ENCODE results near the gene LHFPL2. TPM values are rescaled to one million over a fixed set of nuclear protein-coding genes. Genes with fewer than 3 reads are reported as not detected.

The LHFPL2 gene
- total RNA-seq, 2 experiments from 2014 or later = 0.19 to 0.25 TPM

DNA sequence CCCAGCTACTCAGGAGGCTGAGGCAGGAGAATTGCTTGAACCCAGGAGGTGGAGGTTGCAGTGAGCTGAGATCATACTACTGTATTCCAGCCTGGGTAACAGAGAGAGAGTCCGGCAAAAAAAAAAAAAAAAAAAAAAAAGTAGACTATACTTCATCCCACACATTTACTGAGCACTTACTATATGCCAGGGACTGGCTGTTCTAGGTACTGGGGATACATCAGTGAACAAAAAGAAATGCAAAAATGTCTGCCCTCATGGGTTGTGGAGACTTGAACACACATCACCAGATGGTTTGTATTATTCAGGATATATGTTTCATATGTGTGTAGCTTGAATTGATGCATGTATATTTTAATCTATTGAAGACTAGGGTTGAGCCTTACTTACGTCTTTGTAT lies 2.9 kb upstream of the LHFPL2 start:
- no peaks in the 10 kb centered on the region for H3K36me3 Mint-ChIP-seq (ENCODE audit: low read depth)
- H3K27ac Mint-ChIP-seq = no peak overlapping the region
- POLR2A ChIA-PET = no interaction called here
- intact Hi-C loops (cut with DNase I, micrococcal nuclease) = no loop called here
- no peaks in the 10 kb centered on the region for H3K36me3 ChIP-seq (ENCODE audit: insufficient read depth, low read length)
- no peak overlapping the region for H3K4me3 ChIP-seq (ENCODE audit: low read length)
- no peak overlapping the region for H3K27ac ChIP-seq (ENCODE audit: low read depth in 1 of 2, low read length in 2 of 2)
- peaks cover 18% of the 10 kb centered on the region for H3K4me1 Mint-ChIP-seq (ENCODE audit: low read depth)
- DNase-seq = no peak
- TF ChIP-seq, protein P1, sequence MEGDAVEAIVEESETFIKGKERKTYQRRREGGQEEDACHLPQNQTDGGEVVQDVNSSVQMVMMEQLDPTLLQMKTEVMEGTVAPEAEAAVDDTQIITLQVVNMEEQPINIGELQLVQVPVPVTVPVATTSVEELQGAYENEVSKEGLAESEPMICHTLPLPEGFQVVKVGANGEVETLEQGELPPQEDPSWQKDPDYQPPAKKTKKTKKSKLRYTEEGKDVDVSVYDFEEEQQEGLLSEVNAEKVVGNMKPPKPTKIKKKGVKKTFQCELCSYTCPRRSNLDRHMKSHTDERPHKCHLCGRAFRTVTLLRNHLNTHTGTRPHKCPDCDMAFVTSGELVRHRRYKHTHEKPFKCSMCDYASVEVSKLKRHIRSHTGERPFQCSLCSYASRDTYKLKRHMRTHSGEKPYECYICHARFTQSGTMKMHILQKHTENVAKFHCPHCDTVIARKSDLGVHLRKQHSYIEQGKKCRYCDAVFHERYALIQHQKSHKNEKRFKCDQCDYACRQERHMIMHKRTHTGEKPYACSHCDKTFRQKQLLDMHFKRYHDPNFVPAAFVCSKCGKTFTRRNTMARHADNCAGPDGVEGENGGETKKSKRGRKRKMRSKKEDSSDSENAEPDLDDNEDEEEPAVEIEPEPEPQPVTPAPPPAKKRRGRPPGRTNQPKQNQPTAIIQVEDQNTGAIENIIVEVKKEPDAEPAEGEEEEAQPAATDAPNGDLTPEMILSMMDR (IDR thresholded peaks at IDR 0.05) = no peak
- CTCF ChIA-PET = interaction anchor here (0.7 kb wide), 1 partner anchor 35 kb away, joined by 4 read pairs; no protein-coding TSS in a partner anchor
- peaks cover 51% of the 10 kb centered on the region for H3K27me3 Mint-ChIP-seq
- no peaks in the 10 kb centered on the region for H3K9me3 Mint-ChIP-seq
- H3K27me3 ChIP-seq (ENCODE audit: control insufficient read depth in 1 of 2, insufficient read depth in 2 of 2, low read length in 2 of 2) = peaks cover 21 to 29% of the 10 kb centered on the region in 2 experiments
- no peak overlapping the region for H3K4me3 Mint-ChIP-seq
- H3K9me3 ChIP-seq (ENCODE audit: control insufficient read depth in 1 of 2, insufficient read depth in 1 of 2, low read length in 2 of 2) = peaks cover 0 to 5% of the 10 kb centered on the region in 2 experiments
- peaks cover 17% of the 10 kb centered on the region for H3K4me1 ChIP-seq (ENCODE audit: insufficient read depth, low read length)
- ATAC-seq (ENCODE audit: poor library complexity) = no peak

DNA sequence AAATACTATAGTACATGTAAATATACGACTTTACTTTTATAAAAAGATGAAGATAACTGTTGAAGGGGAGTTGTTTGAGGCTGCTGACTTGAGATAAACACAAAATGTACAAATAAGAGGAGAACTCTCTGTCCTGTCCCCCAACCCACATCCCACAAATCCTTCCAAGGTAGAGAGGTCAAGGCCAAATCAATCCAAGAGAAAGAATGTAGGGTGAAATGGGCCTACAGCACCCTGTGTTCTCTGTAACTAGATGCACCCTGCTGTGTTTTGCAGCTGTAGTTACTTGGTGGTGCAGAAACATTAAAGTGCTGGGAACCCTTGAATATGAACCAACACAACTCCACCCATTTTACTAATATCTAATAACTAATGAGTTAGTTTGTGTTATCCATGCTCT lies 2.0 kb upstream of the LHFPL2 start:
- Histone ChIP-seq H3K4me3 (ENCODE audit: low read length) (no peak overlapping the region), H3K9me3 (ENCODE audit: control insufficient read depth in 1 of 2, insufficient read depth in 1 of 2, low read length in 2 of 2) (peaks cover 0 to 5% of the 10 kb centered on the region in 2 experiments), H3K36me3 (ENCODE audit: insufficient read depth, low read length) (no peaks in the 10 kb centered on the region), H3K4me1 (ENCODE audit: insufficient read depth, low read length) (peaks cover 17% of the 10 kb centered on the region), H3K27ac (ENCODE audit: low read depth in 1 of 2, low read length in 2 of 2) (no peak overlapping the region), H3K27me3 (ENCODE audit: control insufficient read depth in 1 of 2, insufficient read depth in 2 of 2, low read length in 2 of 2) (peaks cover 21 to 38% of the 10 kb centered on the region in 2 experiments)
- no peaks in the 10 kb centered on the region for H3K9me3 Mint-ChIP-seq
- ChIA-PET POLR2A (no interaction called here), CTCF (no interaction called here)
- H3K4me3 Mint-ChIP-seq = no peak overlapping the region
- peaks cover 60% of the 10 kb centered on the region for H3K27me3 Mint-ChIP-seq
- no peak overlapping the region for H3K27ac Mint-ChIP-seq
- intact Hi-C loops (cut with DNase I, micrococcal nuclease) = no loop called here
- ATAC-seq (ENCODE audit: poor library complexity) (no peak), DNase-seq (no peak)
- H3K4me1 Mint-ChIP-seq (ENCODE audit: low read depth) = peaks cover 18% of the 10 kb centered on the region
- TF ChIP-seq, protein P1 (IDR thresholded peaks at IDR 0.05) = no peak
- H3K36me3 Mint-ChIP-seq (ENCODE audit: low read depth) = no peaks in the 10 kb centered on the region

DNA sequence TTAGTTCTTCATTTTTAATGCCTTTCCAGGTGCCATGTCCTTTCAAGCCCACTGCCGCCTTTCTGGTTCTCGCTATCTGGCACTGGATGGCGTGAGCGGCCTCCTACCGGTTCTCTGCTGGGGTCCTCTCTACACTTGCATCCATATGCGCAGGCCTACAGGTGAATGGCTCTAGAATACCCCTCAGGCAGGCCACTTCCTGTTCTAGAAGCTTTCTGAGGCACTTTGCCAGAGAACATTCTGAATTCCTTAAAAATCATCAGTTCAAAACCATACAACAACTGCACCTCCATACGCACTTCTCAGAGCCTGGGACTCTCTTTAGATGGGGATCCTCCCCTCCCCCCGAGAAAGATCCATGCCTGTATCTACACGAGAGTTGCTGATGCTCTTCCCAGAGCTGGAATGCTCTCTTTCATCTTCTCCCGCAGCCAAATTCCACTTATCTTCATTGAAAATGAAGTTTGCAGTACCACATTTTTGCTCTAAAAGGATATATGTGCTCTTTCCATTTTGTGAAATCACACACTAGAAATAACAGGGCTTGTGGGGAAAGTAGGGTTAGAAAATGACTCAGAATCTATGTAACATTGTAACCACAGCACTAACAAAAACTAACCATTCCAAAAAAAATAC lies 1.4 kb upstream of the LHFPL2 start:
- Histone ChIP-seq H3K4me1 (ENCODE audit: insufficient read depth, low read length) (peaks cover 17% of the 10 kb centered on the region), H3K27ac (ENCODE audit: low read depth in 1 of 2, low read length in 2 of 2) (no peak overlapping the region), H3K4me3 (ENCODE audit: low read length) (no peak overlapping the region), H3K27me3 (ENCODE audit: control insufficient read depth in 1 of 2, insufficient read depth in 2 of 2, low read length in 2 of 2) (peaks cover 26 to 44% of the 10 kb centered on the region in 2 experiments), H3K36me3 (ENCODE audit: insufficient read depth, low read length) (no peaks in the 10 kb centered on the region), H3K9me3 (ENCODE audit: control insufficient read depth in 1 of 2, insufficient read depth in 1 of 2, low read length in 2 of 2) (peaks cover 0 to 5% of the 10 kb centered on the region in 2 experiments)
- Mint-ChIP-seq H3K9me3 (no peaks in the 10 kb centered on the region), H3K4me1 (ENCODE audit: low read depth) (peaks cover 18% of the 10 kb centered on the region), H3K36me3 (ENCODE audit: low read depth) (no peaks in the 10 kb centered on the region), H3K4me3 (peak overlapping the region; percentile 90), H3K27ac (no peak overlapping the region), H3K27me3 (peaks cover 65% of the 10 kb centered on the region)
- intact Hi-C loops (cut with DNase I, micrococcal nuclease) = no loop called here
- CTCF ChIA-PET = no interaction called here
- POLR2A ChIA-PET = no interaction called here
- ATAC-seq (ENCODE audit: poor library complexity) = no peak
- TF ChIP-seq, protein P1 (IDR thresholded peaks at IDR 0.05) = no peak
- no peak for DNase-seq
